ENCODE results near the gene IRAG1.

DNA sequence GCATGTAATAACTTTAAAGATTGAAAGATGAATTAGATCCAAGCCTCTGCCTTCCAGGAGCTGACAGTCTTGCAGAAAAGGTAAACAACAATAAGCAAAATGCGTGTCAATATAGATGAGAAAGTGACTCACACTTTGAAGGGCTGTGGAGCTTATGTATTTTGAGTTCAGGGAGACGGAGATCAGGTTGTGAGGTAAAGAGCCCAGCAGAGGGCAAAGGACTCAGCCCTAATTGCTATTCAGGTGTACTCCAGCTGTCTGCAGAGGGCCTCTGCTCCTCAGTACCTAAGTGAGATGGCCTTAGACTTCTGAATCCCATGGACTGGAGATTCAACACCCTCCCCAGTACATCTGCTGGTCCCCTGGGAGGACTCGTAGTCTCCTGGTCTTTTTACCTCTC is 34.6 kb upstream of the IRAG1 start:
- TF ChIP-seq CTCF (IDR thresholded peaks at IDR 0.05) (no peak), ZFX (IDR thresholded peaks at IDR 0.05; ENCODE audit: borderline replicate concordance) (no peak)
